Nephron (organoid): ENCODE results near the gene PITPNM2.

Experiments
- H3K27ac Mint-ChIP-seq, 3 experiments: 2 replicates each; pipeline ENCODE4 v1.8.0; 2020; ENCODE audit warnings: mixed read lengths in 3 of 3, mild to moderate bottlenecking in 2 of 3, moderate library complexity in 1 of 3
- H3K27me3 Mint-ChIP-seq: 2 replicates; pipeline ENCODE4 v1.8.0; 2021; ENCODE audit warnings: low read depth, mild to moderate bottlenecking, moderate library complexity, mixed read lengths
- H3K36me3 Mint-ChIP-seq: 2 replicates; pipeline ENCODE4 v1.8.0; 2020; ENCODE audit warnings: low read depth, mixed read lengths
- H3K4me1 Mint-ChIP-seq: 2 replicates; pipeline ENCODE4 v1.8.0; 2020; ENCODE audit warnings: mixed read lengths
- H3K4me3 Mint-ChIP-seq, 3 experiments: 2 replicates each; pipeline ENCODE4 v1.8.0; 2020; ENCODE audit warnings: mild to moderate bottlenecking in 3 of 3, mixed read lengths in 3 of 3, moderate library complexity in 2 of 3
- H3K9me3 Mint-ChIP-seq: 2 replicates; pipeline ENCODE4 v1.8.0; 2020; ENCODE audit warnings: mixed read lengths
- CTCF ChIP-seq, 3 experiments: fragments of 200-600 bp; sonication (generic); IDR thresholded peaks; one replicate each; pipeline ENCODE4 v1.5.0; 2021; ENCODE audit warnings: antibody characterized with exemption in 3 of 3; ENCODE audit not compliant: unreplicated experiment in 3 of 3

PITPNM2 gene

GRCh38 chr12:123142921-123143735 lies 7.8 kb downstream of the PITPNM2 start:
- H3K9me3 Mint-ChIP-seq, result no peaks in the 10 kb centered on the region
- no peak overlapping the region for H3K4me3 Mint-ChIP-seq
- H3K4me1 Mint-ChIP-seq, result peaks cover 37% of the 10 kb centered on the region
- H3K36me3 Mint-ChIP-seq, result no peaks in the 10 kb centered on the region
- TF ChIP-seq CTCF (IDR thresholded peaks at IDR 0.05; ENCODE audit: unreplicated experiment in 3 of 3), result no peak
- H3K27me3 Mint-ChIP-seq, result peaks cover 5% of the 10 kb centered on the region
- H3K27ac Mint-ChIP-seq, result peak overlapping the region; percentile 71 to 99 (median 91)

GRCh38 chr12:123142518-123142840 lies 8.4 kb downstream of the PITPNM2 start:
- no peaks in the 10 kb centered on the region for H3K36me3 Mint-ChIP-seq
- peak overlapping the region; percentile 71 to 99 (median 91) for H3K27ac Mint-ChIP-seq
- peaks cover 37% of the 10 kb centered on the region for H3K4me1 Mint-ChIP-seq
- H3K4me3 Mint-ChIP-seq, result no peak overlapping the region
- no peak for TF ChIP-seq CTCF (IDR thresholded peaks at IDR 0.05; ENCODE audit: unreplicated experiment in 3 of 3)
- H3K27me3 Mint-ChIP-seq, result peaks cover 4% of the 10 kb centered on the region
- no peaks in the 10 kb centered on the region for H3K9me3 Mint-ChIP-seq

- no peak for TF ChIP-seq CTCF (IDR thresholded peaks at IDR 0.05; ENCODE audit: unreplicated experiment in 3 of 3)
- Mint-ChIP-seq H3K27ac (peak overlapping the region; percentile 91 to 99 (median 93)), H3K4me3 (peak overlapping the region in 2 of 3 experiments; percentile 5 to 49), H3K27me3 (peaks cover 4% of the 10 kb centered on the region), H3K4me1 (peaks cover 37% of the 10 kb centered on the region), H3K9me3 (no peaks in the 10 kb centered on the region), H3K36me3 (no peaks in the 10 kb centered on the region)
These were observed 9.0 kb downstream of the PITPNM2 start for GRCh38 chr12:123141615-123142517.

GRCh38 chr12:123140676-123141614 lies 9.9 kb downstream of the PITPNM2 start:
- Mint-ChIP-seq H3K36me3 (peaks cover 4% of the 10 kb centered on the region), H3K27me3 (peaks cover 4% of the 10 kb centered on the region), H3K9me3 (no peaks in the 10 kb centered on the region), H3K4me1 (peaks cover 37% of the 10 kb centered on the region), H3K27ac (peak overlapping the region; percentile 91 to 99 (median 93)), H3K4me3 (peak overlapping the region in 2 of 3 experiments; percentile 8 to 51)
- TF ChIP-seq CTCF (IDR thresholded peaks at IDR 0.05; ENCODE audit: unreplicated experiment in 3 of 3), result no peak

GRCh38 chr12:123139926-123140675 lies 10.8 kb downstream of the PITPNM2 start:
- Mint-ChIP-seq H3K9me3 (no peaks in the 10 kb centered on the region), H3K4me1 (peaks cover 37% of the 10 kb centered on the region), H3K36me3 (peaks cover 8% of the 10 kb centered on the region), H3K27me3 (peaks cover 4% of the 10 kb centered on the region), H3K4me3 (peak overlapping the region; percentile 11 to 51 (median 32)), H3K27ac (peak overlapping the region; percentile 91 to 99 (median 93))
- no peak for TF ChIP-seq CTCF (IDR thresholded peaks at IDR 0.05; ENCODE audit: unreplicated experiment in 3 of 3)
